ENCODE results near the gene CCNQ.

CCNQ gene

DNA sequence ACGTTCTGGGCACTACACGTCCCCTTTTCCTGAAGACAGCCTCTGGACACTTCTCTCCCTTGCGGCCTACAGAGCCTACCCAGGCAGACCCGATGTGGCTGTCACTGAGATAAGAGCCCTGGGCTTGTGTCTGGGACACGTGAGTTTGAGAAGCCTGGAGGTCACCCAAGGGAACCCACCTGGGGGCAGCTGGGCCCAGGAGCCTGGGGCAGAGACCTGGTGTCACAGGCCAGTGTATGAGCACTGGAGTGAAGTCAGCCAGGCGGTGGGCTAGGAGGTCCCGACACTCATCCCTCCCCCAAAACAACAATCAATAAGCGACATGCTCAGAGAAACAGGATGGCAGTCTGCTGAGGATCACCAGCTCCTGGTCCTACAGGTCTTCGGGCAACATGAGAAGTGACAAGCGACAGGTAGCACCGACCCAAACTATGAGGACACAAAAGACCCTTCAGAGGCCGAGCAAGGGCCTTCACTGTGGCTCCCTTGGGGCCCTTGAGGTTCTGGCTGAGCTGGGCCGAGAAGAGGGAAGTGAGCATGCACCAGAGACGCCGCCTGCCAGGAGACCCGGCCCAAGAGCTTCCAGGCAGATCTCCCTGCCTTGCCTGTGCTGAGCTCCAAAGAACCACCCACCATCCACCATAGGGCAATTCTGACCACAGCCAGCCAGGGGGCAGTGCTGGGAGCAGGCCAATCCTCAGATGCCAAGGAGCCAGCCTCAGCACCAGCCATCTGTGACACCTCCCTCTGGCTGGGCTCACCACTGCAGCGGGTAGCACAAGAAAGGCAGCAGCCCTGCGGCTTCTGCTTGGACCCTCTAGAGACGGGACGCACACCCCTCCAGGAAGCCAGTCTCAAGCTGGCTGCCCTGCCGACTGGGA is 37.1 kb upstream of the CCNQ start:
- Histone ChIP-seq H3K4me3 (ENCODE audit: low read length in 2 of 2) (no peak overlapping the region), H3K9ac (ENCODE audit: low read length in 2 of 2) (no peak overlapping the region), H3K36me3 (ENCODE audit: control insufficient read depth in 2 of 2, insufficient read depth in 2 of 2, low read length in 2 of 2) (no peaks in the 10 kb centered on the region), H3K9me3 (ENCODE audit: control insufficient read depth in 2 of 2, low read length in 2 of 2) (peaks cover 0 to 2% of the 10 kb centered on the region in 2 donors), H3K27me3 (ENCODE audit: control insufficient read depth in 1 of 2, insufficient read depth in 2 of 2, low read length in 2 of 2) (peaks cover 0 to 14% of the 10 kb centered on the region in 2 donors), H3K4me1 (ENCODE audit: control insufficient read depth, insufficient read depth, low read length) (no peaks in the 10 kb centered on the region), H3K27ac (ENCODE audit: low read length) (no peak overlapping the region)

DNA sequence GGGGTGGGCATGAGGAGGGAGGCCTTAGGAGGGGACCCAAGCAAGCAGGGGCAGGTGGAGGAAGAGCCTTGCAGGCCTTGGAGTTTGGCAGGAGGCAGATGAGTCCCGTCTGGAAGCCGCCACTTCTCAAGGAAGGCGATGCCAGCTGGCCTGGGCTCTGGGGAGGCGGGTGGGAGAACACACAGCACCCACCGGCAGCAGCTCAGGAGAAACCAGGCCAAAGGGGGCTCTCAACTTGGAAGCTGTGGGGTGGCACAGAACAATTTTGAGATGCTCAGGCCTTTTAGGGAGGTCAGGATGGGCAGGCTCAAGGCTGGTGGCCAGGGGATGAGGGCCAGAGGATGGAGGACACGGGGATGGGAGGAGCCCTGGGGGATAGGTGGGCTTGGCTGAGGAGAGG is 36.4 kb upstream of the CCNQ start:
- Histone ChIP-seq H3K27ac (ENCODE audit: low read length) (no peak overlapping the region), H3K9me3 (ENCODE audit: control insufficient read depth in 2 of 2, low read length in 2 of 2) (peaks cover 0 to 2% of the 10 kb centered on the region in 2 donors), H3K9ac (ENCODE audit: low read length in 2 of 2) (no peak overlapping the region), H3K4me1 (ENCODE audit: control insufficient read depth, insufficient read depth, low read length) (no peaks in the 10 kb centered on the region), H3K4me3 (ENCODE audit: low read length in 2 of 2) (no peak overlapping the region), H3K36me3 (ENCODE audit: control insufficient read depth in 2 of 2, insufficient read depth in 2 of 2, low read length in 2 of 2) (no peaks in the 10 kb centered on the region), H3K27me3 (ENCODE audit: control insufficient read depth in 1 of 2, insufficient read depth in 2 of 2, low read length in 2 of 2) (peaks cover 0 to 8% of the 10 kb centered on the region in 2 donors)

DNA sequence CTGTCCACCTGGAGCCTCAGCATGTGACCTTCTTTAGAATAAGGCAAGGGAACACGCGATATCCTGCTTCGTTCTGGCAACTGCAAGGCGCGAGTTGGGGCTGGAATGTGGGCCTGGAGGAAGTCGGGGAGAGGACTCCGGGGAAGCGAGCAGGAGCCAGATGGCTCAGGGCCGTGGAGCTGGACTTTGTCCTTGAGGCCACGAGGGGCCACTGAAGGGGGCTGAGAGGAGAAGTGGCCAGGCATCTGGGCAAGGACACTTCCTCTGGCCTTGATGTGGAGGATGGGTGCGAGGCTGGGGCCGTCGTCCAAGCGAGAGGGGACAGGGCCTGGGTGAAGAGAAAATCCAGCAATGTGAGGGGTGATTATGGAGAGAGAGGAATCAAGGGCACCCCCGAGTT is 35.9 kb upstream of the CCNQ start:
- Histone ChIP-seq H3K36me3 (ENCODE audit: control insufficient read depth in 2 of 2, insufficient read depth in 2 of 2, low read length in 2 of 2) (no peaks in the 10 kb centered on the region), H3K9me3 (ENCODE audit: control insufficient read depth in 2 of 2, low read length in 2 of 2) (peaks cover 0 to 2% of the 10 kb centered on the region in 2 donors), H3K4me3 (ENCODE audit: low read length in 2 of 2) (no peak overlapping the region), H3K27ac (ENCODE audit: low read length) (no peak overlapping the region), H3K9ac (ENCODE audit: low read length in 2 of 2) (no peak overlapping the region), H3K4me1 (ENCODE audit: control insufficient read depth, insufficient read depth, low read length) (no peaks in the 10 kb centered on the region), H3K27me3 (ENCODE audit: control insufficient read depth in 1 of 2, insufficient read depth in 2 of 2, low read length in 2 of 2) (peaks cover 0 to 7% of the 10 kb centered on the region in 2 donors)

DNA sequence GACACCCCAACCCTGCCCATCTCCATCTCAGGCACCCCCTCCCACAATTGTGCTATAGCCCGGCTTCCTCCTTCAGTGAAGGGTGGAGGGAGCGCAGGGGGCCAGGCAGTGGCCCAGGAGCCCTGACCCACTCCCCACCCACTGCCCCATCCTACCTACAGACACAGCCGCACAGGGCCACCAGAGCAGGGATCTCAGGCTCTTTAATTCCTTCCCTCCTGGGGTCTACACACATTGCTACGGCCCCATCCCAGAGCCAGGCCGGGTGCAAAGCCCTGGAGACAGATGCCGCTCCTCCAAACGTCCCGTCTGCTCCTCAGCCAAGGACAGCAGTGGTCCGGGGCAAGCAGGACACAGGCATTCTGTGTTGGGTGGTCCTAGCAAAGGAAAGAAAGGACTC is 35.3 kb upstream of the CCNQ start:
- H3K27ac ChIP-seq (ENCODE audit: low read length), result no peak overlapping the region
- peaks cover 0 to 2% of the 10 kb centered on the region in 2 donors for H3K9me3 ChIP-seq (ENCODE audit: control insufficient read depth in 2 of 2, low read length in 2 of 2)
- H3K36me3 ChIP-seq (ENCODE audit: control insufficient read depth in 2 of 2, insufficient read depth in 2 of 2, low read length in 2 of 2), result no peaks in the 10 kb centered on the region
- H3K4me3 ChIP-seq (ENCODE audit: low read length in 2 of 2), result no peak overlapping the region
- peaks cover 0 to 7% of the 10 kb centered on the region in 2 donors for H3K27me3 ChIP-seq (ENCODE audit: control insufficient read depth in 1 of 2, insufficient read depth in 2 of 2, low read length in 2 of 2)
- H3K9ac ChIP-seq (ENCODE audit: low read length in 2 of 2), result no peak overlapping the region
- H3K4me1 ChIP-seq (ENCODE audit: control insufficient read depth, insufficient read depth, low read length), result no peaks in the 10 kb centered on the region

DNA sequence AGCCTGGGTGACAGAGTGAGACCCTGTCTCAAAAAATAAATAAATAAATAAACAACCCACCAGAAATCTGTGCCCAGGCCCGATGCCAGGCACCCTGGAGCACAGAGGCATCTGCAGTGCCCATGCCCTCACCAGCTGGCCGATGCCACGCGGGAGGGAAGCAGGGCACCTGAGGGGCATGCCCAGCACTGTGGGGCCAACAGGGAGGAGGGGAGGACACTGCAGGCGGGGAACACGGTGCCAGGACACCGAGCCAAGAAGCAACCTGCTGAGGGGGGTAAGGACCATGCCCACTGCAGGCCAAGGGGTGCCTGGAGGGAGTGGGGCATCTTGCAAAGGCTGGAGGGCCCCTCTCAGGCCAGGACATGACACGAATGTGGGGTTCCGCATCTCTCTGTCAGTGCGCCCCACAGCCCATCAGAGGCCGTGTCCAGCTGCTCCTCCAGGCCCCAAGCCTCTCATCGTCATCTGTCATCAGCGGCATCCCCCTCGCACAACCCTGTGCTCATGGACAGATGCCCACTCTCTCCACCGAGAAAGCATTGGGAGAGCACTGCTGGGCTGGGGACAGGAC is 34.8 kb upstream of the CCNQ start:
- Histone ChIP-seq H3K9me3 (ENCODE audit: control insufficient read depth in 2 of 2, low read length in 2 of 2) (peaks cover 0 to 2% of the 10 kb centered on the region in 2 donors), H3K27ac (ENCODE audit: low read length) (no peak overlapping the region), H3K4me3 (ENCODE audit: low read length in 2 of 2) (no peak overlapping the region), H3K27me3 (ENCODE audit: control insufficient read depth in 1 of 2, insufficient read depth in 2 of 2, low read length in 2 of 2) (peaks cover 0 to 10% of the 10 kb centered on the region in 2 donors), H3K4me1 (ENCODE audit: control insufficient read depth, insufficient read depth, low read length) (no peaks in the 10 kb centered on the region), H3K36me3 (ENCODE audit: control insufficient read depth in 2 of 2, insufficient read depth in 2 of 2, low read length in 2 of 2) (no peaks in the 10 kb centered on the region), H3K9ac (ENCODE audit: low read length in 2 of 2) (no peak overlapping the region)

DNA sequence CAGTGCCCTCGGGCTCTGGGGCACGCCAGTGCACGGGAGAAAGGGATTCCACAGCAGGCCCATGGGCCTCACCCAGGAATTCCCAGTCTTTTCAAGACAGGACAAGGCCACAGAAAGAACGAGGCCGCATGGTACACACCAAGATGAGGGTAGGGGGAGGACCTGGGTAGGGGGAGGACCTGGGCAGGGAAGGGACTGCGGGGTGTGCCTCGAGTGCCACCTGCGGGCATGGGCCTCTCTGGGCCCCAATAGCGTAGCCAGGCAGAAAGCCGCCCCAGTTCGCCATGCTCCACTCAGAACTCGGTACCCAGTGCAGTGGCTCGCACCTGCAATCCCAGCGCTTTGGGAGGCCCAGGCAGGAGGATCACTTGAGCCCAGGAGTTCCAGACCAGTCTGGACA is 34.1 kb upstream of the CCNQ start:
- Histone ChIP-seq H3K27me3 (ENCODE audit: control insufficient read depth in 1 of 2, insufficient read depth in 2 of 2, low read length in 2 of 2) (peaks cover 0 to 12% of the 10 kb centered on the region in 2 donors), H3K9me3 (ENCODE audit: control insufficient read depth in 2 of 2, low read length in 2 of 2) (peaks cover 0 to 2% of the 10 kb centered on the region in 2 donors), H3K27ac (ENCODE audit: low read length) (no peak overlapping the region), H3K36me3 (ENCODE audit: control insufficient read depth in 2 of 2, insufficient read depth in 2 of 2, low read length in 2 of 2) (no peaks in the 10 kb centered on the region), H3K4me3 (ENCODE audit: low read length in 2 of 2) (no peak overlapping the region), H3K9ac (ENCODE audit: low read length in 2 of 2) (no peak overlapping the region), H3K4me1 (ENCODE audit: control insufficient read depth, insufficient read depth, low read length) (no peaks in the 10 kb centered on the region)

DNA sequence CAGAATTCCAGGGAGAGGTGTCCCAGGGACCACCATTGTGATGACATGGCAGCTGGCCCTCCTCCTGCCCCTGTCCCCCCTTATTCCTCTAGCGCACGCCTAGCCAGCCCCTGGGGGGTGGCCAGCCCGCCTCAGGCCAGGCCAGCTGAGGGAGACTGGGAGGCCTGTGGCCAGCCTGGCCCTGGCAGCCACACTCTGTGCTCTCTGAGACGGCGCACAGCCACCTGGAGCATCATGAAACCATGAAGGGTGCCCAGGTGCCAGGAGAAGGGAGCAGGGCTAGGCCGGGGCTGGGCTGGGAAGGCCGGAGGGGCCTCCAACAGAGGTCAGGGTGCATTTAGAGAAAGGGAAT is 33.6 kb upstream of the CCNQ start:
- Histone ChIP-seq H3K27ac (ENCODE audit: low read length) (no peak overlapping the region), H3K9me3 (ENCODE audit: control insufficient read depth in 2 of 2, low read length in 2 of 2) (peaks cover 0 to 2% of the 10 kb centered on the region in 2 donors), H3K36me3 (ENCODE audit: control insufficient read depth in 2 of 2, insufficient read depth in 2 of 2, low read length in 2 of 2) (no peaks in the 10 kb centered on the region), H3K9ac (ENCODE audit: low read length in 2 of 2) (no peak overlapping the region), H3K4me1 (ENCODE audit: control insufficient read depth, insufficient read depth, low read length) (no peaks in the 10 kb centered on the region), H3K4me3 (ENCODE audit: low read length in 2 of 2) (no peak overlapping the region), H3K27me3 (ENCODE audit: control insufficient read depth in 1 of 2, insufficient read depth in 2 of 2, low read length in 2 of 2) (peaks cover 0 to 13% of the 10 kb centered on the region in 2 donors)

DNA sequence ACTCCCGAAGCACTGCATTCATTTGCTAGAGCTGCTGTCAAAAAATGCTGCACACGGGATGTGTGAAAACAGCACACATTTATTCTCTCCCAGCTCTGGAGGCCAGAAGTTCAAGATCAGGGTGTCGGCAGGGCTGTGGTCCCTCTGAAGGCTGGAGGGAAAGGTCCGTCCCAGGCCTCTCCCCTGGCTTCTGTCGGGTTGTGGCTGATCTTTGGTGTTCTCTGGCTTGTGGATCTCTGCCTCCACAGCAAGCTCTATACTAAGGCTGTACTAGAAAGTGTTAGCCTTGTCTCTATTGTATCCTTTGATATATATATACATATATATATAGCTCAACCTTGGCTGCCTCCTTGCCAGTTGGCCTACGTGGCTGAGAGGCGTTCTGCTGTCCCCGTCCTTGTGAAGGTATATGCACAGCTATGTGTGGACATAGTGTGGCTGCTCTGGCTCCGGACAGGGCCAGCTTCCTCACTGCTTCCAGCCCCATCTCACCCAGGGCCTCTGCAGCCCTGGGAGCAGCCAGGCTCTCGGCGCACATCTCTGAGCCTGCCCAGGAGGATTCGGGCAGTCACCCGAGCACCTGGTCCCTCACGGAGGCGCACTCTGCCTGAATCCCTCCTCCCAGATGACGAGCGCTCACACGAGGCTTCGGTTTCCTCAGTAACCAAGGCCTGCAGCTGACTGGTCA is 33.1 kb upstream of the CCNQ start:
- H3K9me3 ChIP-seq (ENCODE audit: control insufficient read depth in 2 of 2, low read length in 2 of 2), result peaks cover 0 to 2% of the 10 kb centered on the region in 2 donors
- H3K4me1 ChIP-seq (ENCODE audit: control insufficient read depth, insufficient read depth, low read length), result no peaks in the 10 kb centered on the region
- peaks cover 0 to 13% of the 10 kb centered on the region in 2 donors for H3K27me3 ChIP-seq (ENCODE audit: control insufficient read depth in 1 of 2, insufficient read depth in 2 of 2, low read length in 2 of 2)
- H3K27ac ChIP-seq (ENCODE audit: low read length), result no peak overlapping the region
- H3K4me3 ChIP-seq (ENCODE audit: low read length in 2 of 2), result no peak overlapping the region
- no peak overlapping the region for H3K9ac ChIP-seq (ENCODE audit: low read length in 2 of 2)
- H3K36me3 ChIP-seq (ENCODE audit: control insufficient read depth in 2 of 2, insufficient read depth in 2 of 2, low read length in 2 of 2), result no peaks in the 10 kb centered on the region

DNA sequence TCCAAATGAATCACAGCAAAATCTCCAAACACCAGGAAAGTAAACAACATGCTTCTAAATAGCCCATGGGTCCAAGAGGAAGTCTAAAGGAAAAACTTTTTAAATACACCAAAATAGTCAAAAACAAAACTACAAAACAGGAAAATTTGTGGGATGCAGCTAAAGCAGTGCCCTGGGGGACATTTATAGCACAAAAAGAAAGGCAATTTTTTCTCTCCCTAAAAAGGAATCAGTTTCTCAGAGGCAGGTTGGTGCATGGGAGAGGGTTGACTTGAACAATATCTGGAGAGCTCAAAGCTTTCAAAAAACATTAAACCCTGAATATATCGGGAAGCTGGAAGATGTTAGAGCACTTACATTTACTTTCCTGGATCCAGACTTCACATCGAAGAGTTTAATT is 32.4 kb upstream of the CCNQ start:
- Histone ChIP-seq H3K36me3 (ENCODE audit: control insufficient read depth in 2 of 2, insufficient read depth in 2 of 2, low read length in 2 of 2) (no peaks in the 10 kb centered on the region), H3K4me3 (ENCODE audit: low read length in 2 of 2) (no peak overlapping the region), H3K27me3 (ENCODE audit: control insufficient read depth in 1 of 2, insufficient read depth in 2 of 2, low read length in 2 of 2) (peaks cover 0 to 13% of the 10 kb centered on the region in 2 donors), H3K4me1 (ENCODE audit: control insufficient read depth, insufficient read depth, low read length) (no peaks in the 10 kb centered on the region), H3K27ac (ENCODE audit: low read length) (no peak overlapping the region), H3K9me3 (ENCODE audit: control insufficient read depth in 2 of 2, low read length in 2 of 2) (peaks cover 0 to 2% of the 10 kb centered on the region in 2 donors), H3K9ac (ENCODE audit: low read length in 2 of 2) (no peak overlapping the region)

DNA sequence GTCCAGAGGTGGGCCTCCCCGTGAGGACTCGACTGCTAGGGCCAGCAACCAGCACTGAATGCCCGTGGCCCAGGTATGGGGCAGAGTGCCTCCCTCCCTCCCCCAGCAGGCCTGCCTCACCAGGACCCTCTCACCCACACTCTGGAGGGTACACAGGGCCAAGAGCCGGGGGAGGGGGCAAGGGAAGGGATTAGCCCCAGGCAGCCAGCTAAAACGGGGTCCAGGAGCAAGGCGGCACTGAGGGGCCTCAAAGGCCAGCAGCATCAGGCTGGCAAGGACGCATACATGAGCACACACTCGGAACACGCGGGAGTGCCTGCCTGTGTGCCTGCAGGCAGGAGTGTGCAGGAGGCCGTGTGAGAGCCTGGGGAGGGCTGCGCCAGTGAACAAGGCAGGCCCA is 29.7 kb upstream of the CCNQ start:
- H3K4me1 ChIP-seq (ENCODE audit: control insufficient read depth, insufficient read depth, low read length), result no peaks in the 10 kb centered on the region

More for the DNA sequence above, 29.7 kb upstream of the CCNQ start:
- Histone ChIP-seq H3K9ac (ENCODE audit: low read length in 2 of 2) (no peak overlapping the region), H3K9me3 (ENCODE audit: control insufficient read depth in 2 of 2, low read length in 2 of 2) (peaks cover 0 to 2% of the 10 kb centered on the region in 2 donors), H3K27ac (ENCODE audit: low read length) (no peak overlapping the region), H3K36me3 (ENCODE audit: control insufficient read depth in 2 of 2, insufficient read depth in 2 of 2, low read length in 2 of 2) (no peaks in the 10 kb centered on the region), H3K4me3 (ENCODE audit: low read length in 2 of 2) (no peak overlapping the region), H3K27me3 (ENCODE audit: control insufficient read depth in 1 of 2, insufficient read depth in 2 of 2, low read length in 2 of 2) (peaks cover 0 to 23% of the 10 kb centered on the region in 2 donors)

Data from stomach smooth muscle (tissue), 2 donors.